ENCODE data around the gene BCL2L11.

BCL2L11 gene

DNA sequence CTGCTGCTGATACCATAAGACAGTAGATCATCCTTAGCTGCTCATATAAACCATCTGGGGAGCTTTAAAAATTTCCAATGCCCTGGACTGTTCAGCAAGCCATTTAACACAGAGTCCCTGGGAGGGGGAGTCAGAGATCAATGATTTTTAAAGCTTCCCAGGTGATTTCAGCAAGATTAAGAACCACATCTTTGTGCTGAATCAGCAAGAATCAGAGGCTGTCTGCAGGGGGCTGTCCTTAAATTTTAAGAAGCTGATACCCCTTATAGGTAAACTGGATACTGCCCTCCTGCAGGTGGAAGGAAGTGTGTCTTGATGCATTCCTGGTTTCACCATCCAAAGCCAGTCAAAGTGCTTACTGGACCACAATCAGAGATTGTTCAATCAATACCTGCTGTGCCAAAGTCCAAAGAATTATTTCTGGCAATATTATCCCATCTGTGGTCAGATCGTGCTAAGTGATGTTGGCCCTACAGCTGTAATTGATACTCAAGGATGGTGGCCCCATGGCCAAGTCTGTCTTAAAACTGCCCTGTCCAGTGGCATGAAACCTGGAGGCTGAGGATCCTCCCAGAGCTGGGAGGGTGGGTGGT lies 72.2 kb downstream of the BCL2L11 start:
- no peak for DNase-seq

DNA sequence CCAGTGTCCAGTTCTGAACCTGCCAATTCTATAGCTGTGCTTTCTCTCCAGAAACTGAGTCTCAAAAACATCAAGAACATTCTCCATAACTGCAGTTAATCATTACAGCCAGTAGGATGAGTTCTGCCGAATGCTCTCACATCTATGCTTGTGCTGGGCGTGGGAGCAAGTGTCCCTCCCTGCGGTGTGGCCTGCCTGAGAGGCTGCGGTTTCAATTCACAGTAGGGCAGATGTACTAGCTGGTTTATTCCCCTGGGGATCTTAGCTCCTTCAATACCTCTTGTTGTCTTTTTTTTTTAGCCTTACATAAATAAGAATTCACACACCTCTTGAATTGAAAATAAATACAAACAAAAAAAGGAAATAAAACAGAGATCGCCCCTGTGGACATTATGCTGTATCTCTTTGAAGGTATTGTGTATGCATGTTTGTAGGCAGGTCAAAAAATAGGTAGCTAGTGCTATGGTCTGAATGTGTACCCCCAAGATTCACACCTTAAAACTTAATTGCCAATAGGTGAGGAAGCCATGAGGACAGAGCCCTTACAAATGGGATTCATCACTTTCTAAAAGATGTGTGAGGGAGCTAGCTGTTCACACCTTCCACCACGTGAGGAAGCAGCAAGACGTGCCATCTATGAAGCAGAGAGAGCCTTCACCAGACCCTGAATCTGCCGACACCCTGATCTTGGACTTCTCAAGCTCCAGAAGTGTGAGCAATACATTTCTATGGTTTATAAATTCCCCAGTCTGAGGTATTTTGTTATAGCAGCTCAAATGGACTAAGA lies 74.3 kb downstream of the BCL2L11 start:
- peak; percentile 44 for DNase-seq

DNA sequence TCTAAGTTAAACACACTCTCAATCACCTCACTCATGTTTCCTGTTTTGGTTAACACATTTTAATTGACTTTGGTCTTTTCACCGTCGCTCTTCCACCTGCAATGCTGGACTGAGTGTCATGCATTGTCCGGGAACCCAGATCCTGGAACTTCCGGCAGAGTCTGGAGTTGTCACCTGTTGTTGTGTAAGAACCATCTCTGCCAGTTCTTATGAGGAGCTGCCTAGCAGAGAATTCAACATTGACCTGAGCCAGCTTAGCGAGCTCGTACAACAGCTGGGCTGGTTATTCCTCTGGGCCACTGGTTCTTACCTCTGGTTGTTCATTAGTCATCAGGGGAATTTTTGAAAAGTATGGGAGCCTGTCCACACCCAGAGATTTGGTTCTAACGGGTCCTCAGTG lies 75.7 kb downstream of the BCL2L11 start:
- DNase-seq, result no peak

DNA sequence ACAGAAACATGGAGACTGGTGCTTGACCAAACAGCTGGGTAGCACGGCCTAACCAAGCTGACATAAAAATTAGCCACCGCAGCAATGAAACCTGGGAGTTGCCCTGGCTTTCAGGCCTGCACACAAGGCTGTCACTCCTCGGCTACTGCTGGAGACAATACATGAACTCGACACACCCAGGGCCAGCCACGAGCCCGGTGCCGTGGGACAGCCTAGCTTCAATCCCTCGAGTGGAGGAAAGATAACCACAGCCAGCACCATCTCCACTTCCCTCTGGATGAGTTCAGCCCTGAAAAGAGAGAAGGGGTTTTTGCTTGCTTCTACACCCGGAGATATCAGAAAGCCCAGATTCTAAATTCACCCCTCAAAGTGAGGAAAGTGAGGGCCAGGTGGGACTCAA lies 78.0 kb downstream of the BCL2L11 start:
- no peak for DNase-seq

DNA sequence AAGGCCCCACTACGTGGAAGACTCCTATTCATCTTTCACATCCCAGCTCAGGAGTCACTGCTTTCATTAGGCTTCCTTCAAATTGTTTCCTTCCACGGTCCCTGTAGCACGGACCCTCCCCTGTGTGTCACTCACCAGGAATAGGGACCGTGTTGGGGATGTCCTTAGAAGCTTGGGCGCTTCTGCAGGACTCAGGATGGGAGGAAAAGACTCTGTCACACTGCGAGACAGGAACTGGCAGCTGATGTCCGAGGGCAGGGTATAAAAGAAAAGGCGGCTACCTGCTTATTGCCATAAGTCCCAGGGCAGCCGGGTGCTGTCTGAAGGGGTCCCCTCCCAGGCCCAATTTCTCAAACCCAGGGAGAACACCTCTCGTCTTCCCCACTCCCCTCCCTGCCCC lies 79.1 kb downstream of the BCL2L11 start:
- no peak for DNase-seq

DNA sequence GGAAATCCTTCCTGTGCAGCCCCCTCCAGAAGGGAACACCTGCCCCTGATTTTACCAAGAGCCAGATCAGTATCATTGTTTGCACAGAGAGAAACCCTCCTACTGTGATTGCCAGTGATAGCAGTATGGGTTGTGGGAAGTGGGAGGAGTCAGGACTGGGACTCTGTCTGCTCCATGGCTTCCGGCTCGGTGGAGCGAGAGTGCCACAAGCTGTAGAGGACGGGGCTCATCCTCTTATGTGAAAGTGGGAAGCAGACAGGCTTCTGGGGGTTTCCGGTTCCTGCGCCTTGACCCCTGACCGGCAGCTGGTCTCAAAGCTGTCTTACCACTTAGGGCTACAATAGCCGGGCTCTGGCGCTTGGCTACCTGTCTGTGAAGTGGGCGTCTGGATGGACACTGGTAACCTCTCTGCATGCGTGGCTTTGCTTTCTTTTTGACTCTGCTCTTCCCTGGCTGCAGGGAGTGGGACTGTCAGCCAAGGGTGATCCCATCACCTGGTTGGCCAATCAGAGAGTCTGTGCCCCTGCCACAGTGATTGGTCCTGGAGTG lies 79.7 kb downstream of the BCL2L11 start:
- DNase-seq, result no peak

DNA sequence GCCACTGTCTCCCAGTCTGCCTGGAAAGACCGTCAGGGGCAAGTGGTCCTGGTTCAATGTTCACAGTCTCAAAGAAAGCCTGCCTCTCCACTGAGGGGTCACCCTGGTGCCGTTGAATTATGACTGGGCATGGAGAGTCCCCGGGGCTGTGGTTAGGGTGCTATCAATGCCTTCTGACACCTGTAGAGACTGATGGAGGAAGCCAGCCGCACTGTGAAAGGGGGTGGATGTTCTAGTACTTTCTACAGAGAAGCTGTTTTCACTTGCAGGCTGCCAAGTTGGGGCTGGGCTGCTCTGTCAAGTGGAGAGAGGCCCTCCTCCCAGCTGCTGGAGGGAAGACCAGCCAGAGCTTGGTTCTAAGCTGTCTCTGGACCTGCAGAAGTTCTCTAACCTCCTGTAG lies 80.5 kb downstream of the BCL2L11 start:
- DNase-seq, result no peak

DNA sequence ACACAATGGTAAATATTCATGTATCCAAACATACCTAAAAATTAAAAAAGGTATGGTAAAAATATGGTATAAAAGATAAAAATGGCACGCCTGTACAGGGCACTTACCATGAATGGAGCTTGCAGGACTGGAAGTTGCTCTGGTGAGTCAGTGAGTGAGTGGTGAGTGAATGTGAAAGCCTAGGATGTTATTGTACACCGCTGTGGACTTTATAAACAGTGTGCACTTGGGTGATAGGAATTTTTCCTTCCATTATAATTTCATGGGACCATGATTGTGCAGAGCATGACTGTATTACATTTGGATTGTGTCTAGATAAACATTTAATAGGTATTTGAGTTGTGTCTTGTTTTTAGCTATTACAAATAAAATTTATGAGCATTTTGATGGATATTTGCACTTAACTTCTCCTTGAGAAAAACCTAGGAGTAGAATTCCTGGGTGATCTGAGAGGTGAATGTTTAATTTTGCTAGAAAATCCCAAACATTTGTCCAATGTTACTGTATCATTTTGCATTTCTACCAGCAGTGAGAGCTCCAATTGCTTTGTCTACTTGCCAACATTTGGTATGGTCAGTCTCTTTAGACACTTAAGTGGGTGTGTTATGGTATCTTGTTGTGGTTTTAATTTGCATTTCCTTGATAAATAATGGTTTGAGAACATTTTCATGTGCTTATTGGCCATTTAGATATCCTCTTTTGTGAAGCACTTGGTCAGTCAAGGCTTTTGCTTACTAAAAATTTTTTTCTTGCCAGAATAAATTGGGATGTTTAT lies 81.7 kb downstream of the BCL2L11 start:
- peak; percentile 18 for DNase-seq

DNA sequence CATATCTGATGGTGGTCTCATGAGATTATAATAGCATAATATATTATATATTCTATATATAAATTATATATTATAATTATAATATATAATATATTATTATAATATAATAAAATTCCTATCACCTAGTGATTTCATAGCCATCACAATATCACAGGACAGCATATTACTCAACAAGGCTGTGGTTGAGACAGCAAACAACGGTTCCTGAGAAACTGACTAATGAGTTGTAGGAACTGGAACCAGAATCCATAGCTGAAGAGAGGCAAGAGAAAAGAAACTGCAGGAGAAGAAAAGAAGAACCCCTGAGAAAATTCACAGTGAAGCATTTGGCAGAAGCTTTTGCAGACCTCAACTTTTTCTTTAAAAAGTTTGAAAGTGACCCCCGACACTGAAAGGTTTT lies 84.0 kb downstream of the BCL2L11 start:
- no peak for DNase-seq

DNA sequence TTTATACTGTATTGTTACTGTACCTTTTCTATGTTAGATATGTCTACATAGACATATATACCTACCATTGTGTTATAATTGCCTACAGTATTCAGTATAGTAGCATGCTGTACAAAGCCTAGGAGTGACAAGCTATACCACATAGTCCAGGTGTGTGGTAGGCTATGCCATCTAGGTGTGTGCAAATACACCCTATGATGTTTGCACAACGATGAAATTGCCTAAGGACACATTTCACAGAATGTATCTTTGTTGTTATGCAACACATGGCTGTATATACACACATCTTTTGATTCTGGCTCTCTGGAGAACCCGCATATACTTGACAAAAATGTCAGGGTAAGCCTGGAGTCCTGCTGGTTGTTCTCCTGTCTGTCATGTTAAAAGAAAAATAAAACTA lies 85.1 kb downstream of the BCL2L11 start:
- DNase-seq, result no peak

DNA sequence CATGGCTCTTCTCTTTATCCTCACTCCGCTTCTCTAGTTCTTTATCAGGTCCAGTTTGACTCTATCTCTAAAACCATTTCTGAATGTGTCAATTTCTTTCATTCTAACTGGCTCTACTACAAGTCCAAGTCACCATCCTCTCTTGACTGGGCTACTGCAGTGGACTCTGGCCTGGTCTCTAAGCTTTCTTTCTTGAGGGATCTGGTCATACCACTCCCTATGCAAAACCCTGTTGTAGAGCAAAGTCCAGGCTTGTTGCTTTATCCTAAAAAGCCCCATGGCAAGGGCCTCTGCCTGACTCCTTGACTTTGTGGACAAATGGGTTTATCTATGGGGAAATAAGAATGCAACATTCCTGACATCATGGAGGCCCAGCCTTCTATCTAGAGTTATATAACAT lies 87.1 kb downstream of the BCL2L11 start:
- DNase-seq, result no peak

DNA sequence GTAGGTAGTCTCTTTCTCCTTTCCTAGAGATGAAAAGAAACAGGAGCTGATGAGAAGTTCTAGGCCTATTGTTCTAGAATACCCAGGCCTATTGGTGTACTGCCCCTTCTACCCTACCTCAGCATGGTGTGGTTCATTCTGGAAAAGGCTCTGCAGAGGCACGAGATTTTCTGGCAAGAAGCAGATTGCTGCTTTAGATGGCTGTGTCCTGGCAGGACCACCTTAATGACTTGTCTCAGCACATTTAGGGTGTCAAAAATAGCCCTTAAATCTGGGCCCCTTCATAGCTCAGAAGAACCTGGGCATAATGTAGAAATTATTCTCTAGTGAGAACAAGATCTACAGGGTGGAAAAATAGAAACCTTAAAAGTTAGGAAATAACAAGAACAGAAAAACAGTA lies 87.9 kb downstream of the BCL2L11 start:
- no peak for DNase-seq

DNA sequence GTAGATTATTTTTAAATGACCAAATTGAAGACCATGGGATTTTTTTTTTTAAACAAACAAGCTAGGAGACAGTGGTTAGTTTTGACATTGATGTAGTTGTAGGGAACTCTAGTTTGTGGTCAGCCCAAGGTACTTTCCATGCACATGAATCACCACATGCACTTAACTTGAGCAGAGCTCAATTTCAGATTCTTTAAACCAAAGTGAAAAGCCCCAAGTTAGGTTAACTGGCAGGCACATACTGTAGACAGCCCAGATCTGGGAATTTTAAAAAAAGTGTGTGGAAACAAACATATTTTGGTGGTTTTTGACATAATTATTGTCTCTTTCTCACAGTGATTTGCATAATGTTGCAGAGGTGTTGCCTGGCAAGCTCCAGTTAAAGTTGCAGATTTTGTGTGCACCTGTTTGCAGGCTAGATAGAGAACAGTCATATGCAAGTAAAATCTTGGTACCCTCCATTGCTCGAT lies 88.4 kb downstream of the BCL2L11 start:
- peak; percentile 51 for DNase-seq

DNA sequence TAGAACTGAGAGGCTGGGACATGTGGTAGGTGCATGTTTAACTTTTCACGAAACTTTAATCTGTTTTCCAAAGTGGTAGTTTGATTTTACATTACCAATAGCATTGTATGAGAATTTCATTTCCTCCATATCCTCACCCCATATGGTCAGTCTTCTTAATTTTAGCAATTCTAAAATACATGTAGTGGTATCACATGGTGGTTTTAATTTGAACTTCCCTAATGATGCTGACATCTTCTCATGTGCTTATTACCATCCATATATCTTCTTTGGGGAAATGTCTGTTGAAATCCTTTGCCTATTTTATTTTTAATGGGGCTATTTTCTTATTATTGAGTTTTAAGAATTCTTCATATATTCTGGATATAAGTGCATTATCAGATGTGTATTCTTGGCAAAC lies 89.3 kb downstream of the BCL2L11 start:
- DNase-seq, result no peak

DNA sequence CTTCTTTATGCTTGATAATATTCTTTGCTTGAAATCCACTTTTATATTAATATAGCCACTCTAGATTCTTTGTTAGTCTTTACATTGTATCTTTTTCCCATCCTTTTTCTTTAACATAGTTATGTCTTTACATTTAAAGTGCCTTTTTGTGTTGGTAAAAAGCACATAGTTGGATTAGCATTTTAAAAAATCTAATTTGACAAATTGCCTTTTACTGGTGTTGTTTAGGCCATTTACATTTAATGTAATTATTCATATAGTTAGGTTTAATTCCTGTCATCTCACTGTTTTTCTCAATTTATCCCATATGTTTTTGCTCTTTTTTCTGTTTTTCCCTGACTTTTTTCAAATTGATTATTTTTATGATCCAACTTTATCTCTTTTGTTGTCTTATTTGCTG lies 93.2 kb downstream of the BCL2L11 start:
- no peak for DNase-seq

DNA sequence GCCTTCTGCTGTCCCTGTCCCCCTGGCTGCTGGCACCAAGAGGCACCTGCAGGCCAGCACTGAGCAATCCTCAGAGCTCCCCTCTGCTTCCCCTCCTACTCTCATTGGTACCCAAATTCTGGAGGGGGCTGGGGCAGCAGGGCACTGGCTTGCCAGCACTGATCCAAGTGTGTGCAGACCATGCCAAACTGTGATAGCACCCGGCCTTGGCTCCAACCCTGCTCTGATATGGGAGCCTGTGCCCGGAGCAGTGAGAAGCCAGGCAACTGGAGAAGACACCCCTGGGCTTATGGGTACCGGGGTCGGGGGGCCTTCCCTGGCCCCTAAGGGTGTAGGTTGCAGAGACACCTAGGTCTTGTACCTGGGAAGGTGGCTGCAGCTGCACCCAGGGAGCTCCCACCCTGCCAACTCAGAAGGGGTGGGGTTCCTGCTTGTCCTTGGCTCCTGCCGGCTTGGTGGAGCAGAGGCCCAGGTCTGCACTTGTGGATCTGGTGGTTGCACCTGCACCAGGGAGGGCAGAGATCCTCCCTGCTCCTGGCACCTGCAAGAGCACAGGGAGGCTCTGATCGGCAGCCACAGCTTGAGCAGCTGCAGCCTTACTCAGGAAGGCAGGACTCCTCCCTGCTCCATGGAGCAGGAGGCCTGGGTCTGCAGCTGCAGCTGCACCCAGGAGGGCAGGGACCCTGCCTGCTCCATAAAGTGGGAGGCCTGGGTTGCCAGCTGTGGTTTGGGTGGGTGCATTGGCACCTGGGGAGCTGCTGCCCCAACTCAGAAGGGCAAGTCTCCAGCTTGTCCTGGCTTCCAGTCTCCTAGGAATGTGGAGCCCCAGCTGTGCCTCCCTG lies 96.3 kb downstream of the BCL2L11 start:
- no peak for DNase-seq
